NOMO-1 treated with DMSO at 0.1 percent for 48 hours (cell line): ENCODE results near the gene PDE4B.

Experiments
- DNase-seq: peaks from one replicate; lab custom pipeline; 2025; ENCODE audit not compliant: unreplicated experiment; lab: John Stamatoyannopoulos, UW

PDE4B gene

GRCh38 chr1:65880611-65881010 is 87.9 kb downstream of the PDE4B start:
- no peak for DNase-seq

DNA sequence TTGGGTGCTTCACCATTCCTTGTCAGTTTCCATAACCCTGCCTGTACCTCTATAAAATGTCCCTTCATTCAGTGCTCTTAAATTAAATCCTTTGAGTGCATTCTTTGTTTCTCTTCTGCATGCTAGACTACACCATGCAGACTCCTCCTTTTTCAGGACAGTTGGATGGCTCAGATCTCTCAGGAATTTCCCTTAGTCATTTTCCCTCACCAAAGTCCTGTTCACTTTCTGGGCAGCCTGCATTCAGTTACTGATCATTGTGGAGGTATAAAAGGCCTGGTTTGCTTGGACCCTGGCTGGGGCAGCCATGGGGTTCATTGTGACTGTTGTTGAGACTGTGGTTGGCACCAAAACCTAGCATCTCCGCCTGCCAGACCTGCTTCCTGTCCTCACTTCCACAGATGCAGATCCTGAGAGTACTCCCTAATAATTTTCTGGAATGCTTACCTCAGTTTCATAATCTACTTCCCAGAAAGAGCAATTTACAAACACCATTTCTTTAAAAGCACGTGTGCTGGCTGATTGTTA is 88.4 kb downstream of the PDE4B start:
- DNase-seq, result no peak

DNA sequence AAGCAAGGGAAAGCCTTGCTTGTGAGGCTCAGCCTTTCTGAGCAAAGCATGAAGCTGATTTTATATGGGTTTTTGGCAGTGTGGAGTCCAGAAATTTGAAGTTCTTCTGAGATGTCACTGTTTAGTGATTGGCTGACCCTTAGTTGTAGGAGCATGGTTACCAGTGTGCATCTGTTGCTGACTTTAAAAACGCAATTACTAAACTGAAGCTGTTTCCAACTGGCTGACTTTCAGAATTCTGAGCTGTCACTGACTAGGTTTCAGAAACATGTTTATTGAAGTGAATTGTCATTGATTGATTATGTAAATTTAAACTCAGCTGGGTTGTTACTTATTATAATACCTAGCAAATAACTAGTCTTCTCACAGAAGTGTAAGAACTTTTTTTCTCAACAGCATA is 89.4 kb downstream of the PDE4B start:
- no peak for DNase-seq

- no peak for DNase-seq
These were observed 96.7 kb downstream of the PDE4B start for GRCh38 chr1:65889441-65889840.

GRCh38 chr1:65890201-65890843 is 97.6 kb downstream of the PDE4B start:
- no peak for DNase-seq

- DNase-seq, result no peak
These were observed 102.3 kb downstream of the PDE4B start for GRCh38 chr1:65894738-65895605.

DNA sequence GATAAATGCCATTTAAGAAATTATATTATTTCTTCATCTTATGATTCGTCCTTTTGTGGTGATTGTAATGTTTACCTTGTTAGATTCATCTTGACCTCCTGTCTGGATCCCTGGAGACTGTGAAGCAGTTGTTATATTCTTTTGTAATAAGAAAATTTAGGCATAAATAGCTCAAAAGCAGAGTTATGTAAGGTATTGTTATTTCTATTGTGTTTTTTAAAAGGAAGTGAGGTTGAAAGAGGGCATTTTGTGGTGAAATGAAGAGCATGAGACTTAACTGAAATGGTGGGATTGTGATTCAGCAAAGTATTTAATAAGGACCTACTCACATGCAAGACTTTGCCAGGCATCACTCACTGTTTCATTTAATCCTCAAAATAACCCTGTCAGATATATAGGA is 104.0 kb downstream of the PDE4B start:
- DNase-seq, result no peak

GRCh38 chr1:65897485-65897884 is 104.8 kb downstream of the PDE4B start:
- DNase-seq, result no peak

- no peak for DNase-seq
These were observed 112.0 kb downstream of the PDE4B start for GRCh38 chr1:65904681-65905083.

DNA sequence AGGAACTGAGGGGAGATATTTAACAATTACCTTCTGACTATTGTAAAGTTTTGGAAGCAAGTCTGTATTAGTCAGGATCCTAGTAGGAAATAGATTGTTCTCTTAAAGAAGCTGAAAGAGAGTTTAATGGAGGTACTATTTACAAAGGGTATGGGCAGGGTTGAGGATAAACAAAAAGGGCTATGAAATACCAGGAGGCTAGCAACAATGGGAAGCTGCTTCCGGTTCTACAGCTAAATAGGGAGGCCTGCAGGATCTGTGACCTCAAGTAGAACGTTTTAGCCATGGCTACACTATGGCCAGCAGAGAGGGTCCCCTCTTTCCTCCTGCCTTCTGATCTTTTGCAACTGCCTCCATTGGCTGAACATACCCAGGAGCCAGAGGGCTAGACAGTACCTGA is 117.7 kb downstream of the PDE4B start:
- no peak for DNase-seq

- no peak for DNase-seq
These were observed 119.0 kb downstream of the PDE4B start for GRCh38 chr1:65911679-65912078.

DNA sequence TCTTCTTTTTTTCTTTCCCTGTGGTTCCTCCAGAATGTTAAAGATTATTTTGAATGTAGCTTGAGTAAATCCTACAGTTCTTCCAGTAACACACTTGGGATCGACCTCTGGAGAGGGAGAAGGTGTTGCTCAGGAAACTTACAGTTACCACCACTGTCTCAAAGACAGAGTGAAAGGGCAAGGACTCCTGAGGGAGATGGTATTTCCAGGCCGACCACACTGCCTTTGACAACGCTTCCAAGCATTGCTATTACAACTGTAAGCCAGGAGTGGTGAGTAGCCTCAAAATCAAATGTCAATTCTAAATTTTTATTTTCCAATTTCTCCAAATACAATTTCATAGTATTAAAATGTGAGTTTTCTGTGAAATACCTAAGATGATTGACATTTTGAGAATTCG is 125.9 kb downstream of the PDE4B start:
- no peak for DNase-seq

- no peak for DNase-seq
These were observed 128.8 kb downstream of the PDE4B start for GRCh38 chr1:65921446-65921845.

DNA sequence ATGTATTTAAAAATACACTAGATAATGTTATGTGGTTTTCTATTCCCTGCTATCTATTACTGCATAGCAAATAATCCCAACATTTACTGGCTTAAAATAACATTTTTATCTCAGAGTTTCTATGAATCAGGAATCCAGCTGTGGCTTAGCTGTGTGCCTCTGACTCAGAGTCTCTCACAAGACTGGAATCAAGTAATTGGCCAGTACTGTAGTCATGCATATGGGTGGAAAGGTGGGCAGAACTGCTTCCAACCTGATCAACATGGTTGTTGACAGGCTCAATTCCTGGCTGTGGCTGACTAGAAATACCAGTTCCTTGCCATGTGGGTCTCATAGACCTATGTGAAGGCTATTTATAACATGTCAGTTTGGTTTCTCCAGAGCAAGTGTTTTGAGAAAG is 131.8 kb downstream of the PDE4B start:
- no peak for DNase-seq

DNA sequence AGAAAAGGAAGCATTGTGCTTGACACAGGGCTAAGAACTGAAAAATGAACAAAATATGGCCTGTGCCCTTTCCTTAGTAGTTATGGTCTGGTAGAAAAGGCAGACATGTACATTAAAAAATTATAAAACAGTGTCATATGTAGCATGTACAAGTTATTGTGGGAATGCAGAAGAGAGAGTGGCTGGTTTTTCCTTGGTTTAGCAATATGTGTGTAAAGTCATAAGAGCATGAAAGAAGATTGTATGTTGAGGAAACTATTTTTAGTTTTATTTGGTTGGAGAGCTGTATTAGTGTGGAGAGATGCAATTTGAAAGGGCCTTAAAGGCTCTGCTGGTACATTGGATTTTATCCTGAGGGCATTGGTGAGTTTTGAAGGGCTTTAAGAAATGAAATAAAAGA is 145.8 kb downstream of the PDE4B start:
- DNase-seq, result no peak

DNA sequence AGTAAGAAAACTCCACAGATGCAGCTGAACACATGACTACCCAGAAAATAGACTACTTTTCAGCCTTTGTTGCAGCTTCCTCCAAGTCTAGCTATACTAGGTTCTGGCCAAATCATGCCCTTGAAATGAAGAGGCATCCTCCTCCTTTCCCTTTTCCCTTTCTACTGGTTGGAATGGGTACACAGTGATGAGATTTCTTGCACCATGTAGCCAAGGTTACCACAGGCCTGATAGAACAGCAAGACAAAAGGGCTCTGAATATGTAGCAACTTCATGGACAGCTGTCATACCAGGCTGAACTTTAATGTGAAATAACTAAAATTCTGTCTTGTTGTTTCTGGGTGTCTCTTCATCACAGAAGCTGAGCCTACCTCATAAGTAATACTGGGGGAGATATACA is 146.5 kb downstream of the PDE4B start:
- DNase-seq, result no peak

DNA sequence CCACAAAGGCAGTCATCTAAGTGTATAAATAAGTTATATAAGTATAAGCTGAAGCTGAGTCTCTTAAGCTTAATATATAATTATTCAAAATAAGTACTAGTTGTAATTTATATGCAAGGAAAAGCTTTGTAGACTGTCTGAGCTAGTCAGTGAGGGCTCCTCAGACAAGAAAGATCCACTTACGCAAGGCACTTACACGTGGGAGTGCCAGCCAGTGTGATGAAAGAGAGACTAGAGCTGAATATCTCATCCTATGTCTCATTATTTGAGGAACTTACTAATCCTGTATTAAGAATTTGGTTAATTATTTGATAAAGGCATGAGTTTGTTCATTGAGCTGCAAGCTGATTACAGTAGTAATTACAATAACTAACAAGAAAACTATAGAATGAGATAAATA is 146.9 kb downstream of the PDE4B start:
- DNase-seq, result peak; percentile 59

DNA sequence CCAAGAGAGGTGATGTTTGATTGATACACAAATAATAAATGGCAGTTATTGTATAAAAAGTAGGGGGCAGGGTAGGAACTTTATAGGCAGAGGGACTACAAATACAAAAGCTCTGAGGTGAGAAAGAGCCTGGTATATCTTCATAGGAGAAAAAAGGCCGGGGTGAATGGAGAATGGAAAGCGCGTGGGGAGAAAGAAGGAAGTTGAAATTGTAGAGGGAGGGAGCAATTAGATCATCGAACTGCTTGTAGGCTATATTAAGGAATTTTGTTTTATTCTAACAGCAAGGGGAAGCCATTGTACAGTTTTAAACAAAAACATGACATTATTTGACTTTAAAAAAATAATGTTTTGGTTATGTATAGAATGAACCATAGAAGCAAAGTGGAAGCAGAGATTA is 147.4 kb downstream of the PDE4B start:
- no peak for DNase-seq

DNA sequence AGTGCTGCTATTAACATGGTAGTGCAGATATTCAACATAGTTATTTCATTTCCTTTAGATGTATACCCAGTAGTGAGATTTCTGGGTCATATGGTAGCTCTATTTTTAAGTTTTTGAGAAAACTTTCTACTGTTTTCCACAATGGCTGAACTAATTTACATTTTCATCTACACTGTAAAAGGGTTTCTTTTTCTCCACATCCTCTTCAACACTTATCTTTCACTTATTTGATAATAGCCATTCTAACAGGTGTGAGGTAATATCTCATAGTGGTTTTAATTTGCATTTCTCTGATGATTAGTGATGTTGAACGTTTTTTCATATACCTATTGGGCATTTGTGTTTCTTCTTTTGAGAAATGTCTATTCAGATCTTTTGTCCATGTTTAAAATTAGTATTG is 149.8 kb downstream of the PDE4B start:
- DNase-seq, result no peak

DNA sequence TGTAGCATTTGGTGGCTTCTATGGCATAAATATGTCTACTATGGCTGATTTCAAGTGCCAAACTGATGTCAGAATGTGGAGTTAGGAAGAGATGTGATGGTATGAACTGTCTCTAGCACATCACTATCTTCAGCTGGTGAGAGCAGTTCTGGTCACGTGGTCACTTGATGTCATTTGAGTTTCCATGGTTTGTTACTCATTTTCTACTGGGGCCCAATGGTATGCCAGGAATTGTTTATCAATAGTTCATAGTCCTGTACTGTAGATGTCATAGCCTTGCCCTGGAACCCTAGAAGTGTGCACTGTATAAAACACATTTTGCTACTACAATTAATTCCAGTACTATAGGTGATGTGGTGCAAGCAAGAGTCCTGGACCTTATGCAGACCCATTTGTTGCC is 153.7 kb downstream of the PDE4B start:
- DNase-seq, result no peak

GRCh38 chr1:65946960-65947359 is 154.3 kb downstream of the PDE4B start:
- no peak for DNase-seq

DNA sequence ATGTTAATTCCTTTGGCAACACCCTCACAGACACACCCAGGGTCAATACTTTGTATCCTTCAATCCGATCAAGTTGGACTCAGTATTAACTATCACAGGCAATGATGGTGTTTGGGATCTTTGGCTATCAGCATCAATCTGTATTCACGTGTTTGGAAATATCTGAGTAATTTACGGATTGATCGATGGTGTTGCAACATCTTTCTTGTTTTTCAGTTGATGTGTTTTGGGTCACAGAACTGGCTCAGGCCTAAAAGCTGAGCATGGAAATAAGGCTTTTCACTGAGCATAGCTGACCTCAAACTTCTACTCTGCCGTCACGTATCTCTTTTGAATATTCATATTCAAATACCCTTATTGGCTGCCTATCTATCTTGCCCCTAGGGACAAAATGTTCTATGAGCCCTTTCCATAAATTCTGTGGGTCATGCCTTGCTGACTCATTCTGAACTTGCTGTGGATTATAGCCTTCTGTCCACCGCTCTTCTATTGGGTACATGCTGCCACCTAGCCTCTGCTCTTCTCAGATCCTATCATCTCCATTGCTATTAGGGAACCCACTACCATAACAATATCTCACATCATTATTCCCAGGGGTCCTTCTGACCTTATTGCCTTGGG is 156.0 kb downstream of the PDE4B start:
- DNase-seq, result no peak
